Naive B cell (primary cell): Measurements from ENCODE around the gene MRAS. TPM values are rescaled to one million over a fixed set of nuclear protein-coding genes. Genes with fewer than 3 reads are reported as not detected.

Source experiments
- polyA plus RNA-seq, 6 donors: library from polyadenylated mRNA; unstranded; fragments of 300-500 nt; fragmentation: Illumina TruSeq; gene quantifications; one replicate each; pipeline ENCODE4 v1.2.3, GENCODE V29; 2021; ENCODE audit warnings: low read depth in 6 of 6

MRAS gene
- polyA plus RNA-seq, 6 donors from 2014 or later: not detected

Other genes with a start within 250 kb of the MRAS start
- not detected for gene DZIP1L, start 233.0 kb upstream of the MRAS start, polyA plus RNA-seq
- gene A4GNT, start 216.2 kb upstream of the MRAS start, polyA plus RNA-seq: under 1 TPM in 1 of 6 donors, not detected in 5; 0.19 TPM
- 10 to 100 TPM in 3 of 6 donors, 1 to 10 TPM in 2, not detected in 1; 7.6 to 14.3 (median 11.9) TPM for gene DBR1, start 173.7 kb upstream of the MRAS start, polyA plus RNA-seq
- gene ARMC8, start 161.3 kb upstream of the MRAS start, polyA plus RNA-seq: 10 to 100 TPM; 47.4 to 70.5 (median 57.3) TPM
- 1 to 10 TPM in 2 of 6 donors, under 1 TPM in 3, not detected in 1; 0.34 to 1.2 (median 0.87) TPM for gene NME9, start 18.7 kb upstream of the MRAS start, polyA plus RNA-seq
- gene ESYT3, start 86.0 kb downstream of the MRAS start, polyA plus RNA-seq: not detected
- gene CEP70, start 245.7 kb downstream of the MRAS start, polyA plus RNA-seq: 1 to 10 TPM; 2.3 to 4.9 (median 2.8) TPM